ENCODE results near the gene SNRPD1. TPM values are rescaled to one million over a fixed set of nuclear protein-coding genes. Genes with fewer than 3 reads are reported as not detected.
"Not testable (repeated sequence)": the region's sequence is repeated elsewhere in the genome, so short reads cannot be mapped to it uniquely, and the experiment has no call there.

SNRPD1 gene
- polyA plus RNA-seq, 1 experiment, result 5.8 TPM

DNA sequence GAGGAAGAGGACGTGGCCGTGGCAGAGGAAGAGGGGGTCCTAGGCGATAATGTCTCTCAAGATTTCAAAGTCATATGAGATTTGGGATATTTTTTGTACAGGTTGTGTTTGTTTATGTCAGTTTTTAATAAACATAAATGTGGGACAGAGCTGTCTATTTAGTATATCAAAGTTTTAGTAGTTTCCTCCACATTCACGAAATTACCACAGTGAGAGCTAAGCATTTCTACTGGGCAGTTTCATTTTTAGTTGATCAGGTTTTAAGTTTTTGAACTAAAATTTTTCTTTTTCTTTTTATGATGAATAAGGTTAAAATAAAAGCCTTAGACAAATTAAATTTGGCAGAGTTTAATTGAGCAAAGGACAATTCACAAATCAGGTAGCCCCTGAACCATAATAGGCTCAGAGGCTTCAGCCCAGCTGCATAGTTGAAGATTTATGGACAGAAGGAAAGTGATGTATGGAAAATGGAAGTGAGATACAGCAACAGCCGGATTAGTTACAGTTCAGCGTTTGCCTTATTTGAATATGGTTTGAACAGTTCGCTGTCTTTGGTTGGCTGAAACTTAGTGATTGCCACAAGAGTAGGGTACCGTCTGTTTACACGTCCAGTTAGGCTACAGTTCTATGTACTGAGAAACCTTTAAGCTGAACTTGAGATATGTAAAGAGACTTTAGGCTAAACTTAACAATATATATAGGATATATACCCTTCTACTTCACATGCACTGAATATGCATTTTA is 17.1 kb downstream of the SNRPD1 start:
- Histone ChIP-seq H3K36me3 (ENCODE audit: control insufficient read depth, insufficient read depth, low read length) (peaks cover 1% of the 10 kb centered on the region; the same call in 1 of the 2 replicates), H3K27me3 (ENCODE audit: control insufficient read depth, insufficient read depth, low read length) (no peaks in the 10 kb centered on the region), H3K4me3 (ENCODE audit: low read depth, low read length) (no peak overlapping the region)
- POLR2A ChIA-PET, result no interaction called here
- DNase-seq (ENCODE audit: low read depth), result no peak
- CTCF ChIA-PET, result interaction anchor here (1.0 to 3.4 kb wide), 3 partner anchors 15 to 29 kb away, joined by 3 to 9 read pairs (median 6); partner anchors contain the start of gene ESCO1
- TF ChIP-seq, protein P1, sequence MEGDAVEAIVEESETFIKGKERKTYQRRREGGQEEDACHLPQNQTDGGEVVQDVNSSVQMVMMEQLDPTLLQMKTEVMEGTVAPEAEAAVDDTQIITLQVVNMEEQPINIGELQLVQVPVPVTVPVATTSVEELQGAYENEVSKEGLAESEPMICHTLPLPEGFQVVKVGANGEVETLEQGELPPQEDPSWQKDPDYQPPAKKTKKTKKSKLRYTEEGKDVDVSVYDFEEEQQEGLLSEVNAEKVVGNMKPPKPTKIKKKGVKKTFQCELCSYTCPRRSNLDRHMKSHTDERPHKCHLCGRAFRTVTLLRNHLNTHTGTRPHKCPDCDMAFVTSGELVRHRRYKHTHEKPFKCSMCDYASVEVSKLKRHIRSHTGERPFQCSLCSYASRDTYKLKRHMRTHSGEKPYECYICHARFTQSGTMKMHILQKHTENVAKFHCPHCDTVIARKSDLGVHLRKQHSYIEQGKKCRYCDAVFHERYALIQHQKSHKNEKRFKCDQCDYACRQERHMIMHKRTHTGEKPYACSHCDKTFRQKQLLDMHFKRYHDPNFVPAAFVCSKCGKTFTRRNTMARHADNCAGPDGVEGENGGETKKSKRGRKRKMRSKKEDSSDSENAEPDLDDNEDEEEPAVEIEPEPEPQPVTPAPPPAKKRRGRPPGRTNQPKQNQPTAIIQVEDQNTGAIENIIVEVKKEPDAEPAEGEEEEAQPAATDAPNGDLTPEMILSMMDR (IDR thresholded peaks at IDR 0.05; ENCODE audit: insufficient read depth, low read depth, low read length), result no peak

DNA sequence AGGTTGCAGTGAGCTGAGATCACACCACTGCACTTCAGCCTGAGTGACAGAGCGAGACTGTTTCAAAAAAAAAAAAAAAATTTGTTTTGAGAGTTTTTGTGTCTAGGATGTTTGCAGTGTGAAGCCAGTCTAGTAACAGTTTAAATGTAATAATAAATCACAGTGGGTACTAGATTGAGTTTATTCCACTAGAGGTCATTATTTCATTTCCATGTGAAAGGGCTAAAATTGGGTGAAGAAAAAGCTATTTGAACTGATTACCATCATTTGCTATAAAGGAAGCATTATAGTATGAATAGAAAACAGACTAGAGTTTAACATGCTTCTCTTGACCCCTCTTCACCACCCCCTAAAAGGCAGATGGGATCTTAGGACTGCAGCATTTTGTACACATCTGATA is 20.3 kb downstream of the SNRPD1 start:
- Histone ChIP-seq H3K36me3 (ENCODE audit: control insufficient read depth, insufficient read depth, low read length) (peaks cover 1% of the 10 kb centered on the region; the same call in 1 of the 2 replicates), H3K4me3 (ENCODE audit: low read depth, low read length) (no peak overlapping the region), H3K27me3 (ENCODE audit: control insufficient read depth, insufficient read depth, low read length) (no peaks in the 10 kb centered on the region)
- TF ChIP-seq, protein P1 (IDR thresholded peaks at IDR 0.05; ENCODE audit: insufficient read depth, low read depth, low read length), result no peak
- POLR2A ChIA-PET, result no interaction called here
- CTCF ChIA-PET, result interaction anchor here (0.7 to 1.2 kb wide), 2 partner anchors 10 to 22 kb away, joined by 3 read pairs; no protein-coding TSS in a partner anchor
- DNase-seq (ENCODE audit: low read depth), result no peak

DNA sequence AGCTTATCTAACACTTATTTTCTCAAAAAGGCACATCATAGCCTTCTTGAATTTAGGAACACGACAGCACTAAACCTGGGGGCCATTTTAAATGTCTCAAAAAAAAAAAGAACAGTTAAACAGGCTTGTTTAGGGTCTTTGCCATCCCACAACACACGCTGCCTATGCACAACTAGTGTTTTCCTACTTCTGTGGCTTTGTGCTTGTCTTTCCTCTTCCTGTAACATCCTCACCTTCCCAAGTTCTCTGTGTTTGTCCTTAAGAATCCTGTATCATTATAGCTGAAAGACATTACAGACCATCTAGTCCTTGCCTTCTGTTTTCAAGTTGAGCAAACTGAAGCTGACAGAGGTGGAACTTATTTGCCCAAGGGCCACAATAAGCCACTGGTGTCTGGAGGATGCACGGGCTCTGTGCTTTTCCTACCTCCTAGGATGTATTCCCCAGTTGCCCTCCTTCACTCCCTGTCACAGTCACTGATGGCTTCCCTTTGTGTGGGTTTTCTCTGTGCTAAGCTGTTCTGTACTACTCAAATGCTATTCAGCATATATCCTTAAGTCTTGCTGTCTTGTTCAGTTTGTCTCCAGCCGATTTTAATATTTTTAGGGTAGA is 22.6 kb downstream of the SNRPD1 start:
- DNase-seq (ENCODE audit: low read depth), result no peak
- Histone ChIP-seq H3K27me3 (ENCODE audit: control insufficient read depth, insufficient read depth, low read length) (no peaks in the 10 kb centered on the region), H3K36me3 (ENCODE audit: control insufficient read depth, insufficient read depth, low read length) (no peaks in the 10 kb centered on the region), H3K4me3 (ENCODE audit: low read depth, low read length) (no peak overlapping the region)
- ChIA-PET POLR2A (no interaction called here), CTCF (interaction anchor here (2.0 kb wide), 1 partner anchor 34 kb away, joined by 4 read pairs; the partner anchor contains the start of gene ESCO1)
- TF ChIP-seq, protein P1 (IDR thresholded peaks at IDR 0.05; ENCODE audit: insufficient read depth, low read depth, low read length), result no peak

DNA sequence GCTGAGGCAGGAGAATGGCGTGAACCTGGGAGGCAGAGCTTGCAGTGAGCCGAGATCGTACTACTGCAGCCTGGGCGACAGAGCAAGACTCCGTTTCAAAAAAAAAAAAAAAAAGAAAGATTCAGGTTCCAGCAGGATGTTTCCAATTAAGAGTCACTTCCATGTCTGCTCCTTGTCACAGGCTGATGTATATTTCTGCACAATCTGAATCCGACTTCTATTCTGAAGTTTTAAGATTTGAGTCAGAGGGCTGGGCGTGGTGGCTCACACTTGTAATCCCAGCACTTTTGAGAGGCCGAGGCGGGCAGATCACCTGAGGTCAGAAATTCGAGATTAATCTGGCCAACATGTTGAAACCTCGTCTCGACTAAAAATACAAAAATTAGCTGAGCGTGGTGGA is 24.7 kb downstream of the SNRPD1 start:
- TF ChIP-seq, protein P1 (IDR thresholded peaks at IDR 0.05; ENCODE audit: insufficient read depth, low read depth, low read length), result no peak
- ChIA-PET POLR2A (no interaction called here), CTCF (interaction anchor here (2.0 kb wide), 1 partner anchor 36 kb away, joined by 4 read pairs; the partner anchor contains the start of gene ESCO1)
- DNase-seq (ENCODE audit: low read depth), result no peak
- H3K4me3 ChIP-seq (ENCODE audit: low read depth, low read length), result no peak overlapping the region
- no peaks in the 10 kb centered on the region for H3K36me3 ChIP-seq (ENCODE audit: control insufficient read depth, insufficient read depth, low read length)
- no peaks in the 10 kb centered on the region for H3K27me3 ChIP-seq (ENCODE audit: control insufficient read depth, insufficient read depth, low read length)

DNA sequence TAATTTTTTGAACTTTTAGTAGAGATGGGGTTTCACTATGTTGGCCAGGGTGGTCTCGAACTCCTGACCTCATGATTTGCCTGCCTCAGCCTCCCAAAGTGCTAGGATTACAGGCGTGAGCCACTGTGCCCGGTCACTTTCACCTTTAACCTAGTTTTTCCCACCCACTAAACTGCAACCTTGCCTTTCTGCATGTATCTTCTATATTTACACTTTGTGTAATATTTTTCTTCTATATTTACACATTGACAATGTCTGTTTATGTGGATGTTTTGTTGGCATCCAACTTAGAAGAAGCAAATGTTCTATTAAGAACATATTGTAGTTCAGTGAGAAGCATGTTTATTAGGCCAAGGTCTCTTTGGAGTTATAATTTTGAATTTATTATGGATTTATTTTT is 26.7 kb downstream of the SNRPD1 start:
- Histone ChIP-seq H3K27me3 (ENCODE audit: control insufficient read depth, insufficient read depth, low read length) (no peaks in the 10 kb centered on the region), H3K4me3 (ENCODE audit: low read depth, low read length) (no peak overlapping the region), H3K36me3 (ENCODE audit: control insufficient read depth, insufficient read depth, low read length) (no peaks in the 10 kb centered on the region)
- no peak for DNase-seq (ENCODE audit: low read depth)
- ChIA-PET CTCF (no interaction called here), POLR2A (no interaction called here)
- TF ChIP-seq, protein P1 (IDR thresholded peaks at IDR 0.05; ENCODE audit: insufficient read depth, low read depth, low read length), result no peak

DNA sequence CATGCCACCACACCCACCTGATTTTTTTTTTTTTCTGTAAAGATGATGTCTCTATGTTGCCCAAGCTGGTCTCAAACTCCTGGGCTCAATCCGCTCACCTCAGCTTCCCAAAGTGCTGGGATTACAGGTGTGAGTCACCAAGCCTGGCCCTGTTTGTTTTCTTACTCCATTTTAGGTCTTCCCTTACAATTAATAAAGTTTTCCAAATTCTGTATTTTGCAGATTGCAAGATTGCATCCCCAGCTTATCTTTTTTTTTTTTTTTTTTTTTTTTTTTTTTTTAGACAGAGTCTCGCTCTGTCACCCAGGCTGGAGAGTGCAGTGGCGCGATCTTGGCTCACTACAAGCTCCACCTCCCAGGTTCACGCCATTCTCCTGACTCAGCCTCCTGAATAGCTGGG is 28.3 kb downstream of the SNRPD1 start:
- DNase-seq (ENCODE audit: low read depth); POLR2A ChIA-PET; H3K36me3 ChIP-seq (ENCODE audit: control insufficient read depth, insufficient read depth, low read length); H3K4me3 ChIP-seq (ENCODE audit: low read depth, low read length); H3K27me3 ChIP-seq (ENCODE audit: control insufficient read depth, insufficient read depth, low read length): not testable (repeated sequence)
- CTCF ChIA-PET, result interaction anchor here (0.6 to 1.2 kb wide), 2 partner anchors 28 to 64 kb away, joined by 3 read pairs; partner anchors contain the start of gene SNRPD1
